A673 (cell line): Measurements from ENCODE around the gene SLC7A9. TPM values are rescaled to one million over a fixed set of nuclear protein-coding genes. Genes with fewer than 3 reads are reported as not detected.

ENCODE experiments used
- BruUV-seq: library from RNA; stranded (reverse); fragments of 400-500 nt; replicated peaks from 2 replicates; lab custom pipeline; 2021; lab: Mats Ljungman, UMichigan
- CTCF ChIA-PET: fragments of 300-600 bp; sonication (Branson Sonifier 250); formaldehyde crosslinking; loops from one replicate; lab custom pipeline; 2022; ENCODE audit warnings: antibody characterized with exemption; lab: Charles Lee
- POLR2A ChIA-PET: fragments of 300-600 bp; sonication (Branson Sonifier 250); formaldehyde crosslinking; loops from one replicate; lab custom pipeline; 2022; ENCODE audit warnings: antibody characterized with exemption; ENCODE audit not compliant: low non-redundant PET; lab: Charles Lee
- DNase-seq: peaks from one replicate; pipeline ENCODE4 v3.0.0-alpha.2; 2015; ENCODE audit warnings: low spot score
- H3K27ac ChIP-seq: fragments of 200-600 bp; sonication (generic); 2 replicates; pipeline ENCODE4 v1.5.1; 2016; ENCODE audit warnings: mixed run types, low read depth, mild to moderate bottlenecking, mixed read lengths, antibody characterized with exemption, low read length; ENCODE audit not compliant: poor library complexity, severe bottlenecking
- H3K27me3 ChIP-seq: fragments of 200-600 bp; sonication (generic); replicated peaks from 2 replicates; pipeline ENCODE4 v1.6.1; 2017; ENCODE audit warnings: mixed run types, low read depth, mild to moderate bottlenecking, mixed read lengths, antibody characterized with exemption, low read length; ENCODE audit not compliant: insufficient read depth, poor library complexity
- H3K36me3 ChIP-seq: fragments of 200-600 bp; sonication (generic); 2 replicates; pipeline ENCODE4 v1.6.1; 2016; ENCODE audit warnings: mixed run types, mild to moderate bottlenecking, mixed read lengths, antibody characterized with exemption, low read length; ENCODE audit not compliant: insufficient read depth, poor library complexity, severe bottlenecking
- H3K4me1 ChIP-seq: fragments of 200-600 bp; sonication (generic); 2 replicates; pipeline ENCODE4 v1.6.1; 2017; ENCODE audit warnings: mixed run types, mild to moderate bottlenecking, mixed read lengths, antibody characterized with exemption, low read length; ENCODE audit not compliant: insufficient read depth, poor library complexity, severe bottlenecking
- H3K4me3 ChIP-seq: fragments of 200-600 bp; sonication (generic); 2 replicates; pipeline ENCODE4 v1.5.1; 2016; ENCODE audit warnings: low read depth, mixed run types, mild to moderate bottlenecking, mixed read lengths, low read length; ENCODE audit not compliant: poor library complexity, severe bottlenecking
- H3K9me3 ChIP-seq: fragments of 200-600 bp; sonication (generic); 2 replicates; pipeline ENCODE4 v1.6.1; 2016; ENCODE audit warnings: mixed run types, low read depth, mild to moderate bottlenecking, mixed read lengths, antibody characterized with exemption, low read length; ENCODE audit not compliant: poor library complexity, severe bottlenecking
- CTCF ChIP-seq: fragments of 300-800, 200-600 bp; sonication (generic); conservative IDR thresholded peaks from 2 replicates; pipeline ENCODE4 v1.5.1; 2017; ENCODE audit warnings: low read depth, mild to moderate bottlenecking, antibody characterized with exemption, low read length, moderate library complexity, mixed read lengths
- EZH2 ChIP-seq: fragments of 200-600 bp; sonication (generic); IDR thresholded peaks from 2 replicates; pipeline ENCODE4 v1.6.1; 2017; ENCODE audit warnings: borderline replicate concordance, low read depth, mild to moderate bottlenecking, mixed read lengths, antibody characterized with exemption, low read length; ENCODE audit not compliant: poor library complexity, severe bottlenecking
- intact Hi-C: fragments of 100-400 bp; cut with micrococcal nuclease; formaldehyde crosslinking; loops from one replicate; pipeline ENCODE4 v1.10.0; 2022; ENCODE audit not compliant: unreplicated experiment
- total RNA-seq: library from RNA; stranded (reverse); gene quantifications from 2 replicates; pipeline ENCODE4 v1.2.3, GENCODE V29; 2021

SLC7A9 gene
- total RNA-seq, 1 experiment from 2014 or later = 0.34 TPM

- no peaks in the 10 kb centered on the region for H3K27me3 ChIP-seq
- ChIA-PET CTCF (no interaction called here), POLR2A (no interaction called here)
Measured at GRCh38 chr19:32812036-32812435, 57.5 kb downstream of the SLC7A9 start.

GRCh38 chr19:32811151-32811550 lies 58.4 kb downstream of the SLC7A9 start:
- intact Hi-C loops = no loop called here
- Histone ChIP-seq H3K27ac (no peak overlapping the region), H3K4me3 (no peak overlapping the region), H3K9me3 (no peaks in the 10 kb centered on the region), H3K4me1 (no peaks in the 10 kb centered on the region), H3K27me3 (no peaks in the 10 kb centered on the region), H3K36me3 (no peaks in the 10 kb centered on the region)
- ChIA-PET CTCF (no interaction called here), POLR2A (no interaction called here)
- no TSS peak for BruUV-seq
- TF ChIP-seq EZH2 = no peak
- TF ChIP-seq CTCF = no peak
- no peak for DNase-seq

More at GRCh38 chr19:32812036-32812435, 57.5 kb downstream of the SLC7A9 start:
- no peak for DNase-seq
- intact Hi-C loops = no loop called here
- BruUV-seq = no TSS peak
- Histone ChIP-seq H3K4me3 (no peak overlapping the region), H3K4me1 (no peaks in the 10 kb centered on the region), H3K27ac (no peak overlapping the region), H3K36me3 (no peaks in the 10 kb centered on the region), H3K9me3 (no peaks in the 10 kb centered on the region)
- TF ChIP-seq CTCF (no peak), EZH2 (no peak)

- DNase-seq = no peak
- CTCF ChIA-PET = no interaction called here
- H3K9me3 ChIP-seq = no peaks in the 10 kb centered on the region
- no peaks in the 10 kb centered on the region for H3K4me1 ChIP-seq
- H3K27ac ChIP-seq = no peak overlapping the region
- H3K4me3 ChIP-seq = no peak overlapping the region
- no peaks in the 10 kb centered on the region for H3K36me3 ChIP-seq
- no peak for TF ChIP-seq CTCF
- TF ChIP-seq EZH2 = no peak
- intact Hi-C loops = no loop called here
- no peaks in the 10 kb centered on the region for H3K27me3 ChIP-seq
- POLR2A ChIA-PET = no interaction called here
- no TSS peak for BruUV-seq
Measured at GRCh38 chr19:32810452-32810851, 59.1 kb downstream of the SLC7A9 start.
